HEK293 (cell line): Measurements from ENCODE around the gene NAT10.

ENCODE experiments used
- CTCF ChIA-PET: fragments of 350-600 bp; formaldehyde crosslinking; extraction: SDS; loops from one replicate; lab custom pipeline; 2021; ENCODE audit warnings: antibody characterized with exemption; lab: Yijun Ruan, JAX
- POLR2A ChIA-PET: fragments of 300-600 bp; formaldehyde crosslinking; extraction: SDS; loops from one replicate; lab custom pipeline; 2020; ENCODE audit warnings: antibody characterized with exemption, inconsistent platforms; lab: Yijun Ruan, JAX
- H3K27ac ChIP-seq: fragments of 200-500 bp; sonication (Bioruptor generic); 2 replicates; pipeline ENCODE4 v1.5.1; 2014; ENCODE audit warnings: low read depth, low read length, control low read depth, inconsistent platforms; ENCODE audit errors: extremely low read depth
- H3K36me3 ChIP-seq, 2 experiments: fragments of 200-500 bp in 1 of 2; sonication (Bioruptor generic) in 1 of 2; 1 replicate in 1 of 2; 2 replicates in 1 of 2; pipeline ENCODE4 v1.5.1; 2014 to 2017; ENCODE audit warnings: inconsistent platforms in 2 of 2, low read length in 2 of 2; ENCODE audit not compliant: control insufficient read depth in 2 of 2, insufficient read depth in 1 of 2
- H3K4me1 ChIP-seq: fragments of 200-500 bp; sonication (Bioruptor generic); 2 replicates; pipeline ENCODE4 v1.5.1; 2014; ENCODE audit warnings: mild to moderate bottlenecking, low read length, inconsistent platforms; ENCODE audit not compliant: control insufficient read depth, insufficient read depth
- H3K4me3 ChIP-seq: 2 replicates; pipeline ENCODE4 v1.5.1; 2011; ENCODE audit warnings: low read depth, mild to moderate bottlenecking, control low read depth, low read length, moderate library complexity
- H3K9me3 ChIP-seq: fragments of 200-500 bp; sonication (Bioruptor generic); 2 replicates; pipeline ENCODE4 v1.5.1; 2014; ENCODE audit warnings: low read depth, low read length, inconsistent platforms; ENCODE audit not compliant: control insufficient read depth, insufficient read depth
- BCL11A ChIP-seq: fragments of 450-650 bp; formaldehyde crosslinking; IDR thresholded peaks from 2 replicates; pipeline ENCODE4 v1.5.1; 2016; ENCODE audit warnings: low read depth, missing biosample characterization, missing genetic modification characterization
- BCL11B ChIP-seq: fragments of 450-650 bp; formaldehyde crosslinking; IDR thresholded peaks from 2 replicates; pipeline ENCODE4 v1.5.1; 2016; ENCODE audit warnings: low read depth, missing biosample characterization, missing genetic modification characterization
- GLI2 ChIP-seq: fragments of 450-650 bp; formaldehyde crosslinking; IDR thresholded peaks from 2 replicates; pipeline ENCODE4; 2017; ENCODE audit warnings: missing biosample characterization, missing genetic modification characterization, low read depth, borderline replicate concordance
- HOXC10 ChIP-seq: sonication (generic); formaldehyde crosslinking; IDR thresholded peaks from 2 replicates; pipeline ENCODE4 v1.8.1; 2023; ENCODE audit warnings: mild to moderate bottlenecking, missing genetic modification reagents
- IKZF3 ChIP-seq: fragments of 450-650 bp; IDR thresholded peaks from 2 replicates; pipeline ENCODE4 v1.5.0; 2018; ENCODE audit warnings: missing biosample characterization, mild to moderate bottlenecking, missing genetic modification characterization, moderate library complexity
- KLF7 ChIP-seq: fragments of 450-650 bp; formaldehyde crosslinking; IDR thresholded peaks from 2 replicates; pipeline ENCODE4 v1.5.1; 2016; ENCODE audit warnings: missing biosample characterization, missing genetic modification characterization, borderline replicate concordance
- KLF8 ChIP-seq: fragments of 450-650 bp; formaldehyde crosslinking; IDR thresholded peaks from 2 replicates; pipeline ENCODE4 v1.5.1; 2016; ENCODE audit warnings: missing biosample characterization, missing genetic modification characterization
- PATZ1 ChIP-seq: fragments of 450-650 bp; formaldehyde crosslinking; IDR thresholded peaks from 2 replicates; pipeline ENCODE4 v1.5.1; 2016; ENCODE audit warnings: missing biosample characterization, missing genetic modification characterization
- PBX3 ChIP-seq: sonication (generic); formaldehyde crosslinking; IDR thresholded peaks from 2 replicates; pipeline ENCODE4 v1.8.1; 2022; ENCODE audit warnings: mild to moderate bottlenecking, moderate library complexity, missing genetic modification reagents
- YY2 ChIP-seq: fragments of 450-650 bp; formaldehyde crosslinking; IDR thresholded peaks from 2 replicates; pipeline ENCODE4 v1.5.1; 2016; ENCODE audit warnings: missing biosample characterization, missing genetic modification characterization
- ZBTB1 ChIP-seq: fragments of 450-650 bp; formaldehyde crosslinking; IDR thresholded peaks from 2 replicates; pipeline ENCODE4 v1.5.1; 2016; ENCODE audit warnings: missing biosample characterization, missing genetic modification characterization
- ZNF112 ChIP-seq: fragments of 450-650 bp; formaldehyde crosslinking; IDR thresholded peaks from 2 replicates; pipeline ENCODE4 v1.5.0; 2017; ENCODE audit warnings: missing biosample characterization, missing genetic modification characterization
- ZNF146 ChIP-seq: fragments of 450-650 bp; formaldehyde crosslinking; IDR thresholded peaks from 2 replicates; pipeline ENCODE4 v1.5.1; 2016; ENCODE audit warnings: missing biosample characterization, missing genetic modification characterization
- ZNF18 ChIP-seq: fragments of 450-650 bp; formaldehyde crosslinking; IDR thresholded peaks from 2 replicates; pipeline ENCODE4 v1.5.1; 2016; ENCODE audit warnings: missing biosample characterization, missing genetic modification characterization
- ZNF335 ChIP-seq: fragments of 450-650 bp; formaldehyde crosslinking; conservative IDR thresholded peaks from 2 replicates; pipeline ENCODE4 v1.5.1; 2016; ENCODE audit warnings: missing biosample characterization, missing genetic modification characterization
- ZNF416 ChIP-seq: fragments of 450-650 bp; formaldehyde crosslinking; IDR thresholded peaks from 2 replicates; pipeline ENCODE4 v1.5.1; 2016; ENCODE audit warnings: missing biosample characterization, missing genetic modification characterization
- ZNF48 ChIP-seq: fragments of 450-650 bp; formaldehyde crosslinking; IDR thresholded peaks from 2 replicates; pipeline ENCODE4 v1.5.1; 2016; ENCODE audit warnings: missing biosample characterization, missing genetic modification characterization
- ZNF580 ChIP-seq: fragments of 450-650 bp; formaldehyde crosslinking; IDR thresholded peaks from 2 replicates; pipeline ENCODE4 v1.5.1; 2016; ENCODE audit warnings: missing biosample characterization, missing genetic modification characterization
- ZNF585B ChIP-seq: fragments of 450-650 bp; formaldehyde crosslinking; IDR thresholded peaks from 2 replicates; pipeline ENCODE4 v1.5.1; 2016; ENCODE audit warnings: missing biosample characterization, missing genetic modification characterization
- ZNF639 ChIP-seq: fragments of 450-650 bp; formaldehyde crosslinking; IDR thresholded peaks from 2 replicates; pipeline ENCODE4 v1.5.1; 2016; ENCODE audit warnings: missing biosample characterization, missing genetic modification characterization
- ZNF664 ChIP-seq: fragments of 450-650 bp; formaldehyde crosslinking; IDR thresholded peaks from 2 replicates; pipeline ENCODE4 v1.5.1; 2016; ENCODE audit warnings: missing biosample characterization, missing genetic modification characterization
- ZNF777 ChIP-seq: fragments of 450-650 bp; formaldehyde crosslinking; IDR thresholded peaks from 2 replicates; pipeline ENCODE4 v1.5.1; 2017; ENCODE audit warnings: missing biosample characterization, missing genetic modification characterization, borderline replicate concordance
- ZNF830 ChIP-seq: fragments of 450-650 bp; IDR thresholded peaks from 2 replicates; pipeline ENCODE4 v1.5.0; 2018; ENCODE audit warnings: missing biosample characterization, missing genetic modification characterization, low read depth, mild to moderate bottlenecking, moderate library complexity
- ZNF837 ChIP-seq: fragments of 450-650 bp; formaldehyde crosslinking; IDR thresholded peaks from 2 replicates; pipeline ENCODE4 v1.5.1; 2016; ENCODE audit warnings: missing biosample characterization, missing genetic modification characterization

The NAT10 gene

GRCh38 chr11:34126959-34127848 lies 21.8 kb downstream of the NAT10 start:
- 0 out of 2 replicates have a peak, but pooled peaks cover 2% of the 10 kb centered on the region for H3K4me1 ChIP-seq
- TF ChIP-seq IKZF3 (tag by site-specific recombination): no peak
- TF ChIP-seq PATZ1: no peak
- TF ChIP-seq ZNF18 (tag by site-specific recombination): no peak
- no peak for TF ChIP-seq ZNF837 (tag by site-specific recombination)
- no peak for TF ChIP-seq ZNF830 (tag by site-specific recombination)
- TF ChIP-seq ZNF664 (tag by site-specific recombination): no peak
- no peak for TF ChIP-seq ZNF585B (tag by site-specific recombination)
- TF ChIP-seq ZNF580 (tag by site-specific recombination): no peak
- no peak for TF ChIP-seq ZBTB1 (tag by site-specific recombination)
- TF ChIP-seq ZNF416 (tag by site-specific recombination): no peak
- no peak for TF ChIP-seq ZNF639
- no peak for TF ChIP-seq ZNF48 (tag by site-specific recombination)
- TF ChIP-seq KLF8 (tag by site-specific recombination): no peak
- TF ChIP-seq ZNF777 (tag by site-specific recombination): no peak
- no peak for TF ChIP-seq ZNF112
- TF ChIP-seq BCL11A (tag by site-specific recombination): no peak
- TF ChIP-seq HOXC10: no peak
- no peak for TF ChIP-seq GLI2 (tag by site-specific recombination)
- TF ChIP-seq BCL11B (tag by site-specific recombination): no peak
- TF ChIP-seq KLF7 (tag by site-specific recombination): no peak
- no peak overlapping the region for H3K4me3 ChIP-seq
- CTCF ChIA-PET: interaction anchor here (0.6 kb wide), 1 partner anchor 243 kb away, joined by 3 read pairs; no protein-coding TSS in a partner anchor
- H3K9me3 ChIP-seq: no peaks in the 10 kb centered on the region
- no peak overlapping the region for H3K27ac ChIP-seq
- POLR2A ChIA-PET: no interaction called here
- peaks cover 12 to 86% of the 10 kb centered on the region in 2 experiments for H3K36me3 ChIP-seq

GRCh38 chr11:34128824-34129223 lies 23.4 kb downstream of the NAT10 start:
- TF ChIP-seq ZNF335: no peak
- TF ChIP-seq ZNF146 (tag by site-specific recombination): 0 out of 2 replicates have a peak, but pooled peaks have one; percentile 17
- TF ChIP-seq PBX3 (CRISPR knock-in tag): no peak
- no peak for TF ChIP-seq YY2
- POLR2A ChIA-PET: no interaction called here
- Histone ChIP-seq H3K4me3 (no peak overlapping the region), H3K4me1 (0 out of 2 replicates have a peak, but pooled peaks cover 2% of the 10 kb centered on the region), H3K36me3 (peaks cover 12 to 85% of the 10 kb centered on the region in 2 experiments), H3K9me3 (no peaks in the 10 kb centered on the region), H3K27ac (no peak overlapping the region)
- CTCF ChIA-PET: interaction anchor here (0.7 to 1.0 kb wide), 2 partner anchors 229 to 274 kb away, joined by 3 to 4 read pairs; partner anchors contain the start of gene ABTB2
